ENCODE measurements around the gene LIFR. TPM values are rescaled to one million over a fixed set of nuclear protein-coding genes. Genes with fewer than 3 reads are reported as not detected.
A peak's percentile ranks its signal among the peaks of the same experiment; 100 is the strongest.

The LIFR gene
- total and polyA plus RNA-seq, 2 experiments from 2014 or later = 50.2 to 83.8 TPM

GRCh38 chr5:38471709-38472108, 84.7 kb downstream of the LIFR start:
- WGBS (ENCODE audit: low lambda C conversion rate, missing lambda C conversion rate) = 91% methylated on average over 4 of the region's 4 CpGs
- Histone ChIP-seq H3K36me3 (replicated peaks; ENCODE audit: insufficient read depth, low read depth) (no peaks in the 10 kb centered on the region), H3K27me3 (no peaks in the 10 kb centered on the region), H3K4me3 (no peak overlapping the region), H3K79me2 (no peaks in the 10 kb centered on the region), H2AFZ (no peak overlapping the region), H3K4me2 (no peak overlapping the region), H4K20me1 (ENCODE audit: insufficient read depth, poor library complexity, severe bottlenecking) (no peaks in the 10 kb centered on the region), H3K9me2 (replicated peaks; ENCODE audit: insufficient read depth) (no peaks in the 10 kb centered on the region), H3K4me1 (ENCODE audit: insufficient read depth) (peaks cover 26% of the 10 kb centered on the region), H3K27ac (no peak overlapping the region), H3K9me3 (ENCODE audit: low read depth) (no peaks in the 10 kb centered on the region)
- DNase-seq (ENCODE audit: low spot score) = no peak
- no peak for TF ChIP-seq EZH2 (IDR thresholded peaks at IDR 0.05; ENCODE audit: borderline replicate concordance)
- TF ChIP-seq, protein P1, sequence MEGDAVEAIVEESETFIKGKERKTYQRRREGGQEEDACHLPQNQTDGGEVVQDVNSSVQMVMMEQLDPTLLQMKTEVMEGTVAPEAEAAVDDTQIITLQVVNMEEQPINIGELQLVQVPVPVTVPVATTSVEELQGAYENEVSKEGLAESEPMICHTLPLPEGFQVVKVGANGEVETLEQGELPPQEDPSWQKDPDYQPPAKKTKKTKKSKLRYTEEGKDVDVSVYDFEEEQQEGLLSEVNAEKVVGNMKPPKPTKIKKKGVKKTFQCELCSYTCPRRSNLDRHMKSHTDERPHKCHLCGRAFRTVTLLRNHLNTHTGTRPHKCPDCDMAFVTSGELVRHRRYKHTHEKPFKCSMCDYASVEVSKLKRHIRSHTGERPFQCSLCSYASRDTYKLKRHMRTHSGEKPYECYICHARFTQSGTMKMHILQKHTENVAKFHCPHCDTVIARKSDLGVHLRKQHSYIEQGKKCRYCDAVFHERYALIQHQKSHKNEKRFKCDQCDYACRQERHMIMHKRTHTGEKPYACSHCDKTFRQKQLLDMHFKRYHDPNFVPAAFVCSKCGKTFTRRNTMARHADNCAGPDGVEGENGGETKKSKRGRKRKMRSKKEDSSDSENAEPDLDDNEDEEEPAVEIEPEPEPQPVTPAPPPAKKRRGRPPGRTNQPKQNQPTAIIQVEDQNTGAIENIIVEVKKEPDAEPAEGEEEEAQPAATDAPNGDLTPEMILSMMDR (IDR thresholded peaks at IDR 0.05; ENCODE audit: poor library complexity) = no peak
- no peak for TF ChIP-seq EZH2phosphoT487 (IDR thresholded peaks at IDR 0.05; ENCODE audit: low read depth, severe bottlenecking, unreplicated experiment)

DNA sequence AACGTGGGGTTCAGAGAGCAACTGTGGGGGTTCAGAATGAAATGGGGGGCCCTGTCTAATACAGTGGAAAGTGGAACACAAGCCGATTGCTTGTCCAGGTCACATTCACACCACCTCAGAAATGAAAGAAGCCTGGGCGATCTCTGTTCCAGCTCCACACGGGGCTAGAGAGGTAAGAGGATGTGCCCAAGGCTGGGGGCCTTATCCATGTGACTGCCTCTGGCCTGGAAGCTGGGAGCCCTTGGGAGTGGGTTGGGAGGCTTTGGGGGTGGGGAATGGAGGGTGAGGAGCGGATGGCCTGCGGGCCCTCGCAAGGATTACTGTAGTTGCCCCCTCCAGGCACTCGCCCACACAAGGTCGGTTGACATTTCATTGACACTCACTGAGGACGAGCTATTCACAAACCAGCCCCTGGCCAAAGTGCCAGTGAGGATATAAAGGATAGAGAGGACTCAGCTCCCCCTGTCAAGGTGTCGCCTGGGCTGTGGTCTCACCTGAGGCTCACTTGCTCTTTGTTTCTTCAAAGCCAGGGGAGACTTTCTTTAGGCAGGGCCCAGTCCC, 86.7 kb downstream of the LIFR start:
- Histone ChIP-seq H2AFZ (no peak overlapping the region), H3K79me2 (no peaks in the 10 kb centered on the region), H3K27ac (peak overlapping the region; percentile 73), H3K27me3 (no peaks in the 10 kb centered on the region), H3K4me1 (ENCODE audit: insufficient read depth) (peaks cover 29% of the 10 kb centered on the region), H3K9me2 (replicated peaks; ENCODE audit: insufficient read depth) (no peaks in the 10 kb centered on the region), H3K4me3 (no peak overlapping the region), H4K20me1 (ENCODE audit: insufficient read depth, poor library complexity, severe bottlenecking) (no peaks in the 10 kb centered on the region), H3K36me3 (replicated peaks; ENCODE audit: insufficient read depth, low read depth) (no peaks in the 10 kb centered on the region), H3K9me3 (ENCODE audit: low read depth) (no peaks in the 10 kb centered on the region), H3K4me2 (no peak overlapping the region)
- no peak for TF ChIP-seq EZH2 (IDR thresholded peaks at IDR 0.05; ENCODE audit: borderline replicate concordance)
- WGBS (ENCODE audit: low lambda C conversion rate, missing lambda C conversion rate) = 93% methylated on average over 10 of the region's 11 CpGs
- DNase-seq (ENCODE audit: low spot score) = no peak

DNA sequence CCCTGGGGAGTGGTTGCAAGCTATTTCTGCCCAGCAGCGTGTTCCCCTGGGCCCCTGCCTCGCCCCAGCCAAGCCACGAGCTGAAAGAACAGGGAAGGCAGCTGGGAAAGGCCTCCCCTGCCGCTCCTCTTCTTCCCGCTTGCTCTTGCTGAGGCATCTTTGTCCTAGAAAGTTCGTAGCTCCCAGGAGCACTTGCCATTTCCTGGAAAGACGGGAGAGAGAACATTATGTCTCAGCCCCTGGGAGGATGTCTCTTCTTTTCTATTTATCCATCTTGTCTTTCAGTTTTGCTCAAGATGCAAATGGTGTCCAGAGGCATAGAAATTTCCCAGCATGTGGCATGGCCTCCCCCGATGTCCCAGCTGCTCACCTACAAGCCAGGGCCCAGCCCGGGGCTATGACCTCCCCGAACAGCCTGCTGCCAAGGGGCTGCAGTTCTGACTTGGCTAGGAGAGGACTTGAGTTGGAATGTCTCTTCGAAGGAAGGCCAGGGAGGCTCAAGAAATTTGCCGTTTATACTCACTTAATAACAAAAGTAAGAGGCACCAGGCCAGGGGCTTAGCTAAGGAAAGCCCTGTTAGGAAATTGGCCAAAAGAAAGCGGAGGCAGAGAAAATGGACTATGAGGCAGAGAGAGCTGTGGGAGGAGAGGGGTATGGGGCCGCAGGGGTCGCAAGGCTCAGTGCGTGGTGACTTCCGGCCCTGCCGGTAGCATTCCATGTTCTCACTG, 87.3 kb downstream of the LIFR start:
- DNase-seq (ENCODE audit: low spot score) = no peak
- Histone ChIP-seq H3K79me2 (no peaks in the 10 kb centered on the region), H4K20me1 (ENCODE audit: insufficient read depth, poor library complexity, severe bottlenecking) (no peaks in the 10 kb centered on the region), H3K27ac (peak overlapping the region; percentile 73), H3K4me1 (ENCODE audit: insufficient read depth) (peaks cover 35% of the 10 kb centered on the region), H3K27me3 (no peaks in the 10 kb centered on the region), H3K9me2 (replicated peaks; ENCODE audit: insufficient read depth) (no peaks in the 10 kb centered on the region), H3K4me3 (no peak overlapping the region), H3K36me3 (replicated peaks; ENCODE audit: insufficient read depth, low read depth) (no peaks in the 10 kb centered on the region), H2AFZ (no peak overlapping the region), H3K9me3 (ENCODE audit: low read depth) (no peaks in the 10 kb centered on the region), H3K4me2 (peak overlapping the region; percentile 59)
- WGBS (ENCODE audit: low lambda C conversion rate, missing lambda C conversion rate) = 72% methylated on average over 18 of the region's 18 CpGs
- TF ChIP-seq EZH2 (IDR thresholded peaks at IDR 0.05; ENCODE audit: borderline replicate concordance) = no peak
- TF ChIP-seq, protein P1 (IDR thresholded peaks at IDR 0.05; ENCODE audit: poor library complexity) = no peak
- no peak for TF ChIP-seq EZH2phosphoT487 (IDR thresholded peaks at IDR 0.05; ENCODE audit: low read depth, severe bottlenecking, unreplicated experiment)

- WGBS (ENCODE audit: low lambda C conversion rate, missing lambda C conversion rate) = 93% methylated on average over 12 of the region's 12 CpGs
- Histone ChIP-seq H3K4me2 (no peak overlapping the region), H3K9me2 (replicated peaks; ENCODE audit: insufficient read depth) (no peaks in the 10 kb centered on the region), H3K4me3 (no peak overlapping the region), H3K79me2 (no peaks in the 10 kb centered on the region), H3K27ac (peak overlapping the region; percentile 73), H3K36me3 (replicated peaks; ENCODE audit: insufficient read depth, low read depth) (no peaks in the 10 kb centered on the region), H3K4me1 (ENCODE audit: insufficient read depth) (peaks cover 41% of the 10 kb centered on the region), H4K20me1 (ENCODE audit: insufficient read depth, poor library complexity, severe bottlenecking) (no peaks in the 10 kb centered on the region), H3K27me3 (no peaks in the 10 kb centered on the region), H3K9me3 (ENCODE audit: low read depth) (no peaks in the 10 kb centered on the region), H2AFZ (no peak overlapping the region)
- DNase-seq (ENCODE audit: low spot score) = no peak
- TF ChIP-seq EZH2phosphoT487 (IDR thresholded peaks at IDR 0.05; ENCODE audit: low read depth, severe bottlenecking, unreplicated experiment) = no peak
- TF ChIP-seq, protein P1 (IDR thresholded peaks at IDR 0.05; ENCODE audit: poor library complexity) = no peak
- no peak for TF ChIP-seq EZH2 (IDR thresholded peaks at IDR 0.05; ENCODE audit: borderline replicate concordance)
Observed at GRCh38 chr5:38468202-38468673, 88.2 kb downstream of the LIFR start.

Data from hepatocyte (in vitro differentiated cells).